Stimulated activated naive CD4-positive, alpha-beta T cell treated with Interleukin-2 at 50 U/mL for 16 hours (primary cell): Measurements from ENCODE around the gene TMEM95.

ENCODE experiments used
- DNase-seq: peaks from one replicate; lab custom pipeline; 2025; lab: John Stamatoyannopoulos, UW

The TMEM95 gene

GRCh38 chr17:7403977-7404736 is 49.2 kb downstream of the TMEM95 start, which contains the start of gene TMEM256:
Gene TMEM256 (minus strand): TSS chr17:7404097. CDS start chr17:7404084, 13 bp downstream.
- DNase-seq = peak; percentile 98

DNA sequence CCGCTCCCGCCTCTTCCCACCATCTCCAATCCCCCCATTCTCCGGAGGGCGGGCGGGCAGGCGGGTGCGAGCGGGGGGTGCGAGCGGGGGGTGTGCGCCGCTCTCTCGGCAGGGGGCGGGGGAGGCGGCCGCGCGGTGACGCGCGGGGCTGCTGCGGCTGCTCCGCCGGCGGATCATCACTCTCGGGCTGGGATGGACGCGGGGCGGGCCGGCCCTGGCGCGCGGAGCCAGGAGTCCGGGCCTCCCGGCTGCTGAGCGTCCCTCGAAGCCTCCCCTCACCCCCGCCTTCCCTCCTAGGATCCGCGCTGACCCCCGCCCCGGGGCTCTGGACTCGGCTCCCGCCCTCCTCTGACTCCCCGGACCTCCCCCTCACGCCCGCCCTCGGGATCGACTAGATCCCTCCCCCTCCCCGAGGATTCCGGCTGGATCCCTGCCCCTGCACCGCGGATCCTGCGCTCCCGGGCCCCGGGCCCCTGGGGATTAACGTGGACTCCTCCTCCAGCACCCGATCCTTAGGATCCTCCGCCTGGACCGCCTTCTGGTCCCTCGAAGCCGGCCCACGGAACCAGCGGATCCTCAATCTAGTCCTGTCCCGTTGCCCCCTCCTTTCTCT is 49.9 kb downstream of the TMEM95 start:
- peak; percentile 69 for DNase-seq

DNA sequence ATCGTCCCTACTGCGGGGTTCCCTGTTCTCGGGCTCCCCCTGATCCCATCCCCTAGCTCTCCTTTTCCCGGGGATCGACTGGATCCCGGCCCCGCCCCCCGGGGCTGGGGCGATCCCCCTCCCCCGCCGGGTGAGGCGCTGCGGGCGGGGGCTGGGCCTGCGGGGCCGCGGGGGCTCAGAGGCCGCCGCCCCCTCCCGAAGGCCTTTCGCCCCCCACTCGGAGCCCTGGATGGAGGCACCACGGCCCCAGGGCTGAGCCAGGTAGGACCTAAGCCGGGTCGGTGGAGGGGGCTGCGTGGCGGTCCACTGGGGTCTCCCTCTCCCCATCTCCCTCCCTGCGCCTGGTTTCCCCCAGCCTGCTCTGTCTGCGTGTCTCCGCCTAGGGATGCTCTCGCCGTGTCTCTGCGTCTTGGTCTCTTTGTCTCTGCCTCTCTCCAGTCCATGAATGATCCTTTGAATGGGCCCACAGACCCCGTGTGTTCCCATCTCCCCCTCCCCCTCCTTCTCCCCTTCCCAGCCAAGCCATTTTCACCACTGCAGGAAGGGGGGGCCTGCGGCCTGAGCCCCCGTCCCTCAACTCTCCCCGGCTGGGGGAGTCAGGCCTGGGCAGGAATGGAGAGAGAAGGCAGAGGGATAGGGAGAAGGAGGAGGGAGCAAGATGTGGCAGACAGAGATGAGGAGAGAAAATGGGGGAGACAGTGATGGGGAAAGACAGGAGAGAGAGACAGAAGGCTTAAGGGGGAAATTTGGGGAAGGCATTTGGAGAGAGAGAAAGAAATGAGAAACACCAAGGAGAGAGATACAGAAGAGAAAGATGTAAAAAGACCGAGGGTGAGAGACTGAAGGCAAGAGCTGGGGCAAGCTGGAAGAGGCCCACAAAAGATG is 50.6 kb downstream of the TMEM95 start:
- no peak for DNase-seq

- no peak for DNase-seq
Measured at GRCh38 chr17:7406235-7406825, 51.4 kb downstream of the TMEM95 start.
